Gastrocnemius medialis (tissue), 4 donors: Measurements from ENCODE around the gene CLPSL1. TPM values are rescaled to one million over a fixed set of nuclear protein-coding genes. Genes with fewer than 3 reads are reported as not detected.

Experiments used
- ATAC-seq, 2 donors: fragments of 150-250 bp; one replicate each; pipeline ENCODE4 v1.9.1; 2016
- DNase-seq, 2 donors: peaks; one replicate each; pipeline ENCODE4 v3.0.0-alpha.2; 2019
- H3K27ac ChIP-seq, 4 donors: fragments of 200-600 bp; sonication (generic); 1 replicate in 1 of 4; 2 replicates in 3 of 4; pipeline ENCODE4 v1.5.1; 2016 to 2018; ENCODE audit warnings: mild to moderate bottlenecking in 2 of 4, moderate library complexity in 1 of 4
- H3K27me3 ChIP-seq, 3 donors: fragments of 200-600 bp; sonication (generic) in 2 of 3; 1 replicate in 1 of 3; 2 replicates in 2 of 3; pipeline versions ENCODE4 v1.5.1 to v1.6.0; 2016 to 2019; ENCODE audit warnings: mild to moderate bottlenecking in 1 of 3, moderate library complexity in 1 of 3
- H3K36me3 ChIP-seq, 2 donors: fragments of 200-600 bp; sonication (generic) in 1 of 2; one replicate each; pipeline ENCODE4 v1.5.1; 2017 to 2018
- H3K4me1 ChIP-seq, 2 donors: fragments of 200-600 bp; sonication (generic) in 1 of 2; one replicate each; pipeline ENCODE4 v1.5.1; 2016 to 2017; ENCODE audit warnings: mild to moderate bottlenecking in 2 of 2
- H3K4me3 ChIP-seq, 4 donors: fragments of 200-600 bp; sonication (generic) in 3 of 4; 1 replicate in 1 of 4; 2 replicates in 3 of 4; pipeline ENCODE4 v1.5.1; 2016 to 2019; ENCODE audit warnings: mild to moderate bottlenecking in 2 of 4
- H3K9me3 ChIP-seq, 3 donors: fragments of 200-600 bp; sonication (generic) in 2 of 3; 1 replicate in 1 of 3; 2 replicates in 2 of 3; pipeline ENCODE4 v1.5.1; 2016 to 2019
- POLR2A ChIP-seq, 2 donors: fragments of 450-650 bp; IDR thresholded peaks; one replicate each; pipeline ENCODE4 v1.6.1; 2017; ENCODE audit warnings: antibody characterized with exemption in 2 of 2, mild to moderate bottlenecking in 2 of 2, moderate library complexity in 2 of 2
- in situ Hi-C, 4 donors: fragments of 200-750 bp; cut with MboI; loops; one replicate each; pipeline versions ENCODE4 v1.15.0 to v1.8.0; 2017; ENCODE audit warnings: low sequenced_read_pairs in 4 of 4
- intact Hi-C: fragments of 100-400 bp; cut with DNase I; formaldehyde crosslinking; loops from one replicate; pipeline ENCODE4 v1.15.1; 2023; ENCODE audit warnings: low total_unique reads
- total RNA-seq, 4 donors: library from RNA; depleted of rRNA; stranded (reverse); fragments of >200 nt; gene quantifications; one replicate each; pipeline versions ENCODE4 v1.1.0 to v1.2.3, GENCODE V29; 2016
- TF ChIP-seq, protein P1 (sequence below), 5 experiments: fragments of 450-650 bp in 3 of 5; fragments of 200-600 bp in 2 of 5; sonication (generic) in 2 of 5; IDR thresholded peaks in 4 of 5; conservative IDR thresholded peaks in 1 of 5; 1 replicate in 4 of 5; 2 replicates in 1 of 5; pipeline ENCODE4 v1.5.1; 2016 to 2019; ENCODE audit warnings: antibody characterized with exemption in 5 of 5, mild to moderate bottlenecking in 3 of 5, moderate library complexity in 3 of 5

CLPSL1 gene
- total RNA-seq, 4 donors from 2014 or later, result not detected

DNA sequence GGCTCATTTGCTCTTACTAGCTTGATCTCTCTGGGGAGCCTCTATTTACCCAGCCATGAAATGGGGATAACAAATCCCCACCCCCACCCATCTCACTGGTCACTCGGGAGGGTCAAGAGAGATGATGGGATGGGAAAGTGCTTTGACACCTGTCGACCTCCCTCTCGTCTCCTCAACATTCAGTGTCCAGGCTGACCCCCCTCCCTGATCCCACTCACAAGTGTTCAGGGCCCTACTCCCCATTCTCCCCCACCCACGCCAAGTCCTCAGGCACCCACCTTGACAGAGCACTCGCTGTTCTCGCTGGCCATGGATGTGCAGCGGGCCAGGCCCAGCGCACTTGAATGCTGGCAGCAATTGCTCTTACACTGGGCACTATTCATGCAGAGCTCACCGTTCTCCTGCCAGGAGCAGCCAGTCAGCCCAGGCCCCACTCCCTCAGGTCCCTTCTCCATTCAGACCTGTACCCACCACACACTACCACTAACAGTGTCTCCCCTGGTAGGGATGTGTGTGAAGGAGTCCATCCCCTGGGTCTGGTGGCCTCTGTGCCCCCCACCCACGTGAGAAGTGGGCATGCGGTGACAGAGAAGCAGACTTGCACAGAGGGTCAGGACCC is 14.7 kb downstream of the CLPSL1 start:
- H3K9me3 ChIP-seq, result no peaks in the 10 kb centered on the region
- ATAC-seq (no peak), DNase-seq (no peak)
- peaks cover 0 to 16% (median 0%) of the 10 kb centered on the region in 3 donors for H3K27me3 ChIP-seq
- intact Hi-C loops, result no loop called here
- in situ Hi-C loops, result no loop called here
- no peak overlapping the region for H3K27ac ChIP-seq
- no peak for TF ChIP-seq POLR2A (IDR thresholded peaks at IDR 0.05)
- TF ChIP-seq, protein P1, sequence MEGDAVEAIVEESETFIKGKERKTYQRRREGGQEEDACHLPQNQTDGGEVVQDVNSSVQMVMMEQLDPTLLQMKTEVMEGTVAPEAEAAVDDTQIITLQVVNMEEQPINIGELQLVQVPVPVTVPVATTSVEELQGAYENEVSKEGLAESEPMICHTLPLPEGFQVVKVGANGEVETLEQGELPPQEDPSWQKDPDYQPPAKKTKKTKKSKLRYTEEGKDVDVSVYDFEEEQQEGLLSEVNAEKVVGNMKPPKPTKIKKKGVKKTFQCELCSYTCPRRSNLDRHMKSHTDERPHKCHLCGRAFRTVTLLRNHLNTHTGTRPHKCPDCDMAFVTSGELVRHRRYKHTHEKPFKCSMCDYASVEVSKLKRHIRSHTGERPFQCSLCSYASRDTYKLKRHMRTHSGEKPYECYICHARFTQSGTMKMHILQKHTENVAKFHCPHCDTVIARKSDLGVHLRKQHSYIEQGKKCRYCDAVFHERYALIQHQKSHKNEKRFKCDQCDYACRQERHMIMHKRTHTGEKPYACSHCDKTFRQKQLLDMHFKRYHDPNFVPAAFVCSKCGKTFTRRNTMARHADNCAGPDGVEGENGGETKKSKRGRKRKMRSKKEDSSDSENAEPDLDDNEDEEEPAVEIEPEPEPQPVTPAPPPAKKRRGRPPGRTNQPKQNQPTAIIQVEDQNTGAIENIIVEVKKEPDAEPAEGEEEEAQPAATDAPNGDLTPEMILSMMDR (IDR thresholded peaks at IDR 0.05 in 4 of 5, conservative IDR thresholded peaks at IDR 0.05 in 1 of 5), result no peak
- H3K36me3 ChIP-seq, result no peaks in the 10 kb centered on the region
- H3K4me1 ChIP-seq, result no peaks in the 10 kb centered on the region
- H3K4me3 ChIP-seq, result no peak overlapping the region

DNA sequence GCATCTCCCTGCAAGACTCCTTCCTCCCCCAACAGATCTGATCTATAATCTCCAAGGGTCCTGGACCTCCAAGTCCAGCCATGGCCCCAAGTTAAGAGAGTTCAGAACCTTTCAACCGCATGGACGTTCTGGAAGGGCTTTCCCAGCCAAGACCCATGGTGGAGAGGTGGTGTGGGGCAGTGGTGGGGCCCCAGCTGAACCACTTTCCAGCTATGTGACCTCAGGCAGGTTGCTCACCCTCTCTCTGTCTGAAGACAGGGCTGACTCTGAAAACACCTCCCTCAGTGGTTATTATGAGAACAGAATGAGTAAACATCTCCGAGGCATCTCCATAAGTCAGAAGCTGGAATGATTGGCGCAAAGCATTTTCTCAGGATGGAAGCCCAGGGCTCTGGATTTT is 15.4 kb downstream of the CLPSL1 start:
- in situ Hi-C loops, result no loop called here
- ATAC-seq (no peak), DNase-seq (no peak)
- Histone ChIP-seq H3K9me3 (no peaks in the 10 kb centered on the region), H3K4me1 (no peaks in the 10 kb centered on the region), H3K4me3 (no peak overlapping the region), H3K27me3 (peaks cover 0 to 16% (median 0%) of the 10 kb centered on the region in 3 donors), H3K36me3 (no peaks in the 10 kb centered on the region), H3K27ac (no peak overlapping the region)
- TF ChIP-seq, protein P1 (IDR thresholded peaks at IDR 0.05 in 4 of 5, conservative IDR thresholded peaks at IDR 0.05 in 1 of 5), result no peak
- TF ChIP-seq POLR2A (IDR thresholded peaks at IDR 0.05), result no peak
- intact Hi-C loops, result no loop called here

DNA sequence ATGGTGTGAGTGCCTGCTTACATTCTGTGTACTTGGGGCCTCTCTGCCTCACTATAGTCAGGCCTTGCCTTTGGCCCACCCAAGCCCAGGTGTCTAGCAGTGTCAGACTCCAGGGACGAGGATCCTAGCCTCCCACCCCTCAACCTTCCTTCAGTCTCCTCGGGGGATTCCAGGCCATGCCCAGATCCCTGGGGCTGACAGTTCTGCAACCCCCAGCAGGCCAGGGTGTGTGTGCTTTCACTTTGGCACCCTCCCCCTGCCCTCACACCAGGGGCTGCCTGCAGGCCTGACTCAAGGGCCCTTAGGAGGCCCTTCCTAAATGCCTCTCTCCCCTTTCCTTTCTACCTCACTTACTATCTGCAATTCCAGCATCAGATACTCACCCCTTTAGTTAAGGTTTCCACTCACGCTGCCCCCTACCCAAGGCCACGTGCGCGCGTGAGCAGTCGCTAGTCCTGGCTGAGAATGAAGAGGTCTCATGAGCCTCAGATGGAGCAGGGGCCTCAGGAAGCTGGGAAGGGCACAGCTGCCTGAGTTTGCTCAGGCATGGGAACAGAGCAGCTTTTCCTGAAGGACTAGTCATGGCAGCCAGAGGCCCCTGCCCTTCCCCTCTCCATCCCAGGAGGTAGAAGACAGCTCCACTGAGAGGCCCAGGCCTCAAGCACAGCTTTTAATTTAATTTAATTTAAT is 17.2 kb downstream of the CLPSL1 start:
- H3K4me1 ChIP-seq, result no peaks in the 10 kb centered on the region
- no peaks in the 10 kb centered on the region for H3K36me3 ChIP-seq
- TF ChIP-seq POLR2A (IDR thresholded peaks at IDR 0.05), result no peak
- TF ChIP-seq, protein P1 (IDR thresholded peaks at IDR 0.05 in 4 of 5, conservative IDR thresholded peaks at IDR 0.05 in 1 of 5), result no peak
- H3K4me3 ChIP-seq, result no peak overlapping the region
- DNase-seq (no peak), ATAC-seq (no peak)
- in situ Hi-C loops (no loop called here), intact Hi-C loops (loop anchor here (1.0 kb wide), 1 partner anchor 11 kb away; no protein-coding TSS in a partner anchor)
- no peaks in the 10 kb centered on the region for H3K9me3 ChIP-seq
- H3K27me3 ChIP-seq, result peaks cover 0 to 16% (median 0%) of the 10 kb centered on the region in 3 donors
- H3K27ac ChIP-seq, result no peak overlapping the region

DNA sequence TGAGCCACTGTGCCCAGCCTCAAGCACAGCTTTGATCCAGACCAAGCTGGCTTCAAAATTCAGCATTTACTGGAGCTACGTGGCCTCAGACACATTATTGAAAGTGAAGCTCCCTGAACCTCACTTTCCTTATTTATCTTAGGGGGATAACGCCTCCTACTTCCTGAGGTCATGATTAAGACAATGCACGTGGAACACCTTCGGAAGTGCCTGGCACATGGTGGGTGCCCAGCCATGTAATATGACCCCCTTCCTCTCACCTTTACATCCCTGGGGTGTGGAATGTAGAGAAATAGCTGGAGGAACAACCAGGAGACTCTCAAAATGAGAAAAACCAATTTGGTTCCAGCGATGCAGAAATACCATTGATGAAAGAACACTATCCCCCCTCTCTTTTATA is 17.9 kb downstream of the CLPSL1 start:
- in situ Hi-C loops, result no loop called here
- no peak for ATAC-seq

More for the DNA sequence above, 17.9 kb downstream of the CLPSL1 start:
- Histone ChIP-seq H3K9me3 (no peaks in the 10 kb centered on the region), H3K4me3 (no peak overlapping the region), H3K27me3 (peaks cover 0 to 13% (median 0%) of the 10 kb centered on the region in 3 donors), H3K4me1 (no peaks in the 10 kb centered on the region), H3K36me3 (no peaks in the 10 kb centered on the region), H3K27ac (no peak overlapping the region)
- intact Hi-C loops, result no loop called here
- no peak for TF ChIP-seq POLR2A (IDR thresholded peaks at IDR 0.05)
- TF ChIP-seq, protein P1 (IDR thresholded peaks at IDR 0.05 in 4 of 5, conservative IDR thresholded peaks at IDR 0.05 in 1 of 5), result no peak
- DNase-seq, result no peak
